ENCODE measurements around the gene IDUA.

IDUA gene

GRCh38 chr4:1001561-1002130 lies 14.8 kb downstream of the IDUA start:
- DNase-seq (ENCODE audit: low spot score), result no peak

- no peak for DNase-seq (ENCODE audit: low spot score)
Measured at GRCh38 chr4:1002131-1002630, 15.3 kb downstream of the IDUA start.

GRCh38 chr4:1002631-1003251 lies 15.9 kb downstream of the IDUA start:
- DNase-seq (ENCODE audit: low spot score), result no peak

- no peak for DNase-seq (ENCODE audit: low spot score)
Measured at GRCh38 chr4:1003271-1004070, 16.6 kb downstream of the IDUA start.

DNA sequence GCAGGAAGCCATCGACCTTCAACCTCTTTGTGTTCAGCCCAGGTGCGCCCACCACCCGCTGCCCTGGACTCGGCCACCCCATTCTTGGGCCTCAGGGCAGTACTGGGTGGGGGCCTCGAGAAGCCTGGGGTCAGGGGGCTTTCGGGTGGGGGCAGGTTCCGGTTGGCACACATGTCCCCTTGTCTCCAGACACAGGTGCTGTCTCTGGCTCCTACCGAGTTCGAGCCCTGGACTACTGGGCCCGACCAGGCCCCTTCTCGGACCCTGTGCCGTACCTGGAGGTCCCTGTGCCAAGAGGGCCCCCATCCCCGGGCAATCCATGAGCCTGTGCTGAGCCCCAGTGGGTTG lies 17.2 kb downstream of the IDUA start:
- no peak for DNase-seq (ENCODE audit: low spot score)

DNA sequence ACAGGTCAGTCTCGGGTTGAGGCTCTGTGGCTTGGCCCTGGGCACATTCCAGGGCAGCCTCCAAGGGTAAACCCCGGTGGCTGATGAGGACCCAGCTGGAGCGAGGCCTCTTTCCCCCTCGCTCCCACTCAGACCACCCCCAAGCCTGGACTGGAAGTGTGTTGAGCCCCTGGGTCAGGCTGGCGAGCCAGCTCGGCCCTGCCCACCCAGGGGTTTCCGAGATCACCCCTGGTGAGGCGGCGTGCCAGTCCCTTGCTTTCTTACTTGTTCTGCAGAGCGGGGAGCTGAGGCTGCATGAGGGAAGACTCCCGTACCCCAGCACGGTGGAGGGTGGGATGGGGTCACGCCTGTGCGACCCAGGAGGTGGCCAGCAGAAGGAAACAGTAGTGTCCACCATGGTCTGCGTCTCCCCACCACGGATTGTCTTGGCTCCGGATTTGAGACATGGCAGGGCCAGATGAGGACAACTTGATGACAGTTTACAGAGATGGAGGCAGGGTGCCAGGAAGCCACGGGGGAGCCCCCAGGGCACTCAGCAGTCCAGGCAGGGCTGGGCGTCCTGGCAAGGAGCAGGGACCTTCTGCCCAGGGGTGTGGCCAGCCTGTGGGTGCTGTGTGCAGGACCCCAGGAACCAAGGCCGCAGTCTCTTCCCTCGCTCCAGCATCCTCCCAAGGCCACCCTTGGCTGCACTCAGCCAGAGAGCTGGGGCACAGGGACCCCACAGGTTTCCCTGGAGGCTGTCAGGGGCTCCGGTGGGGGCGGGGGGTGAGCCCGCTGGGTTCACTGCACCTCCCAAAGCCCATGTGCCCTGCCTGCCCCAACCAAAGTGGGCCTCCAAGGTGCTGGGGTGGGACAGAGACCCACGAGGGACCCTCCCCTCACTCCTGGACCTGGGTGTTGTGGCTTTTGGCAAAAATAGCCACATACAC lies 18.0 kb downstream of the IDUA start:
- no peak for DNase-seq (ENCODE audit: low spot score)

- no peak for DNase-seq (ENCODE audit: low spot score)
Measured at GRCh38 chr4:1006856-1007255, 20.0 kb downstream of the IDUA start.

DNA sequence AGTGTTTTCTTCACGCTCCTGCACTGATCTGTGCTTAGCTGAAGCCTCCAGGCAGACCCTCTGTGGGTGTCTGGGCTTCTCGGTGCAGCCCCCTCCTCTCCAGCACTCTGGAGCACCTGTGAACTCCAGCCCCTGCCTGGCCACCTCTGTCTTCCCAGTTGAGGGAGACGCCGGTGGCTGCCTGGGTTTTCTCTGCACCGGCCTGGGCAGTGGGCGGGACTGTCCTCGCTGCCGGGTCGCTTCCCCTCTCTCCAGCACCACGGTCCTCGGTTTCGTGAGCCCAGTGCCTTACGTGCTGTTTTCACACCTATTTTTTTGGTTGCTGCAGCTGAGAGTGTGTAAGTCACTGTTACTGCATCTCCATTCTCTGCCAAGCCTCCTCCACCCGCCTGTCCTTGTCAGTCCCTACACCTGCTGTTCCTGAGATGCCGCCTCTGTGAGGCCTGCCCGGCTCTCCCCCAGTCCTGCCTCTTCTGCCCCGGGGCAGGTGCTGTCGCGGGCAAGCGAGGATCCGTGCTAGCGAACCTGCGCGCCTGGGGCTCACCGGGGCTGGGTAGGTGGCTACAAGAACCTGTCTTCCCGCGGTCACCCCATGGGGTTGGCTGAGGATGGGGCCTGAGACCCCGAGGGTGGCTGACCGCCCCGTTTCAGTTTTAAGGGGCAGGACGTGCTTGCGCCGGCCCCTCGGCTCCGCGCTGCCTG lies 22.1 kb downstream of the IDUA start:
- no peak for DNase-seq (ENCODE audit: low spot score)

GRCh38 chr4:1009542-1010394 lies 22.9 kb downstream of the IDUA start:
- DNase-seq (ENCODE audit: low spot score), result peak; percentile 77

DNA sequence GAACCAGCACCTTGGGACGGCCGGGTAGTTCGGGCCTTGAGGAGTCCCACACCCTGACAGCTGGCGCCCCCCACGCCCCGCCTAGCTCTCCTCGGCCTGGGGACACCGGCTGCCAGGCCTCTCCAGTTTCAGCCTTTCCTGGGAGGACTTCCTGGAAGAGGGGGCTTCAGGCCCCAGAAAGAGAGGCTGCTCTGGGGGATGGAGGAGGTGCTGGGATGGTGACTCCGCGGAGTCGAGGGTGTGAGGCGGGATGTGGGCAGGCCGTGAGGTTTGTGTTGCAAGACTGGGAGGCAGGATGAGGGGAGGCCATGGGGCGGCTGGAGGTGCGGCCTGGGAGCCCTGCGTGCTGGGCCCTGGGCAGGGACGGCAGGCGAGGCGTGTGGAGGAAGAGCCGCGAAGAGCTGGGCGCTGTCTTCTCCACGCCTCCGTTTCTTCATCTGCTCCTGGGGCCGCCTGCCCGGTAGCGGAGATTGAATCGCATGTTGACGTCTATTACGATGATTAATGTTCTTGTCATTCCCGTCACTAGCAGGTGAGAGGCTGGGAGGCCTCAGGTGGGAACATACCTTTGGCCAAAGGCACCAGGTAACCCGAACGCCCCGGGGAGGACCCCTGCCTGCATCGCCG lies 23.7 kb downstream of the IDUA start:
- peak; percentile 86 for DNase-seq (ENCODE audit: low spot score)

DNA sequence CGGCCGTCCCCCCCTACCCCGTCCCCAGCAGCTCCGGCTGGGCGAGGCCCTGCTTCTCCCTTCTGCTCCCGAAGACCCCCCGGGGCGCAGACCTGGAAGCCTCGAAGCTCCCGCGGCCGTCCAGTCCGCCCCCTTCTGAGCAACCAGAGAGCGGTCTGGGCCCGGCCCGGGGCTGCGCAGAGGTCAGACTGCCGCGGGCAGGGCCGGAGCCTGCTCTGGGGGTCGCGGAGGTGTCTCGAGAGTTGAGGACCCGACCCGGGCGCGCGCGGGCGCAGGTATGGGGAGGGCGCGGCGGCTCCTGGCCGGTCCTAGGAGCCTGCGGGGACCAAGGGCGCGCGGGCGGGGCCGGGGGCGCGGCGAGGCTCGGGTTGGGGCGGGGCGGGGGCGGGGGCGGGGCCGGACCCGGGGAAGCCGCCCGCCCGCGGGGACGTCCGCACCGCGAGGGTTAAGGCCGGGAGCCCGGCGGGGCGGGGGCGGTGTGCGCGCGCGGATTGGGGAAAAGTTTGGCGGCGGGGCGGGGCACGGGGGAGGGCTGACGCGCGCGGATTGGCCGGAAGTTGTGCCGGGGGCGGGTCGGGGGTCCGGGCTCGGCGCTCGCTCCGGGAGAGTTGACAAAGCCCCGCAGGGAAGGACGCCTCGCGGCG lies 24.3 kb downstream of the IDUA start, which contains the start of gene FGFRL1:
Gene FGFRL1, plus strand, starts transcription at position 605 of the 644 bp plus-strand sequence. CDS start 860 bp downstream, outside the sequence.
- peak; percentile 89 for DNase-seq (ENCODE audit: low spot score)

DNA sequence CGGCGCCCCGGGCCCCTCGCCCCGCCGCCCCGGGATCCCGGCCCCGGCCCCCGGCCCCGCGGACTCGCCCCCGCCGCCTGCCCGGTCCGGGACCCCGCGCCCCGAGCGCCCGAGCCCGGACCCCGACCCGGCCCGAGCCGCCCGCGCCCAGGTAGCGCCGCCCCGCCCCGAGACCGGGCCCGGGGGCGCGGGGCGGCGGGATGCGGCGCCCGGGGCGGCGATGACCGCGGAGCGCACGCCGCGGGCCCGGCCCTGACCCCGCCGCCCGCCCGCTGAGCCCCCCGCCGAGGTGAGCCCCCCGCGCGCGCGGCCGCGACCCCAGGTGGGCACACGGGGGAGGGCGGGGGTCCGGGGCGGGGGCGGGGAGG lies 24.8 kb downstream of the IDUA start:
- no peak for DNase-seq (ENCODE audit: low spot score)

DNA sequence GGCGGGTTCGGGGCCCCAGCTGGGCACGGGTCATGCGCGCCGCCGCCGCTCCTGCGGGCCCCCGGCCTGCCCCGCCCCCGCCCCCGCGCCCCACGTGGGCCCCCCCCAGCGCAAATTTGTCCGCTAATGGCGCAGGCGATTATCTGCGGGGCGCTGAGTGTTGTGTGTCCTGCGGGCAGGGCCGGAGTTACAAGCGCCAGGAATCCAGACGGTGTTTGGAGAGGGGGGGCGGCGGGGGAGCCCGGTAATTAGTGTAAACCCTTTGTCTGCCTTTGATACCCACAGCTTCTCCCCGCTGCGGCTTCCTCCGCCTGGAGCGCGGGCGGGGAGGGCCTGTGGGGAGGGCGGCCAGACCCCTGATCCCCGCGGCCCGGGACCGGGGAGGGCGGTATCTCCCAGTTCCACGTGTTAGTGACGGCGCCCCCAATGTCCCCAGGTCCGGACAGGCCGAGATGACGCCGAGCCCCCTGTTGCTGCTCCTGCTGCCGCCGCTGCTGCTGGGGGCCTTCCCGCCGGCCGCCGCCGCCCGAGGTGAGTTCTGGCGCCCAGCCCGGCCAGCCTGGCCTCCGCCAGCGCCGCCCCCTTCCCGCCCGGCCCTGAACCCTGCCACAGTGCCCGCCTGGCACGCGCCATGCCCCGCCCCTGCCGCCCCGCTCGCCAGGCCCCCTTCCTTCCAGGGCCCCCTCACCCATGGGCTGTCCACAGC lies 25.3 kb downstream of the IDUA start:
- peak; percentile 60 for DNase-seq (ENCODE audit: low spot score)

- DNase-seq (ENCODE audit: low spot score), result no peak
Measured at GRCh38 chr4:1013225-1014073, 26.6 kb downstream of the IDUA start.

DNA sequence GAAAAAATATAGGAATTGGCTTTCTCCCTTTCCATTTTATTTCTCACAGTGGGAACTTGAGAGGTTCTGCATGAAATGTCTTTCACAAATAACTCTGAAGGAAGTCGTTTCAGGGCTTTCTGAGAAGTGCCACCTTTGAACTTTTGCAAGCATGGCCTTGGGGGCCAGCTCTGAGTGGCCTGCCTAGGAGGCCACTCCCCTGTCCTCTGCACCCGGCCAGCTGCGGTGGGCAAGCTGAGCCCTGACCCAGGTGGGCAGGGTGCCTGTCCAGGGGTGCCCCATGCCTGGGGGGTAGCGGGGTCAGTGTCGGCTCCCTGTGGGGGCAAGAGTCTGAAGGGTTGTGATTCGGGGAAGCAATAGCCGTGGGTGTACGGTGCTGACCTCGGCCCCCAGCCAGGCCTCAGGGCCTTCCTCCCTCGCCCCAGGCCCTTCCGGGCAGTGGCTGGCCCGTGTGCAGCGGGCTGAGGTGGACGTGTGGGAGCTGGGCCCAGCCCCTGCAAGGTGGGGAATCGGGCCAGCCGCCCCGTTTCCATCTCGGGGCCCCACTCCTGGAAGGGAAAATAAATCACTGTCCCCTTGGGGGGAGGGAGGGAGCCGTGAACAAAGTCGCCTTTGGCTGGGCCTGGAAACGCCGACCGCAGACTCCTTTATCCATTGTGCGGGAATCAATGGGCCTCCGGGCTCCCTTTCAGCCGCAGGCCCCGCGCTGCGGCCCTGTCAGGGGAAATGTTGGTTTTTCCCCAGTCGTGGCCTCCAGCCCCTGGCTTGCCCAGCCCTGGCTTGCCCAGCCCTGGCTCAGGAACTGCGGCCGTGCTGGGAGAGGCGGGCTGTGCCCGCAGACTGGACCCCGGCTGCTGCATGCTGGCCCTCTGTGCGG lies 27.7 kb downstream of the IDUA start:
- DNase-seq (ENCODE audit: low spot score), result no peak

DNA sequence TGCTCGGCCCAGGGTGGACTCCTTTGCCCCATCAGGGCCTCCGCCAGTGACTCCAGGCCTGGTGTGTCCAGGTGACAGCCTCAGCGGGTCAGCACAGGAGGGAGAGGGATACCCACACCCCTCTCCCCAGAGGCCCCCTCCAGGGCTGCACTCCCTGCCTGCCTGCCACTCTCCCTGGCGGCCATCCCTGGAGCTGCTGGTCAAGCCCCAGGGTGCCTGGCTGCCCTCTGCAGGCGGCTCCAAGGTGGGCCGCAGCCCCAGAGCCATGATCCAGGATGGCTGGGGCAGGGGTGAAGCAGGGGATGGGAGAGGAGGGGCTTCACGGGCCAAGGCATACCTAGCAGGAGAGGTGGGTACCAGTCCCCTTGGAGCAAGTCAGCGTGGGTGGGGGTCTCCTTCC lies 28.3 kb downstream of the IDUA start:
- no peak for DNase-seq (ENCODE audit: low spot score)

GRCh38 chr4:1015746-1016145 lies 28.9 kb downstream of the IDUA start:
- DNase-seq (ENCODE audit: low spot score), result no peak
